Adrenal gland (tissue), 12 donors: ENCODE data around the gene PTPN23. TPM values are rescaled to one million over a fixed set of nuclear protein-coding genes. Genes with fewer than 3 reads are reported as not detected.

Experiments used
- DNase-seq, 7 donors: peaks; one replicate each; pipeline ENCODE4 v3.0.0-alpha.2; 2019 to 2020
- H3K27ac ChIP-seq, 5 donors: fragments of 200-600 bp; sonication (generic) in 4 of 5; 1 replicate in 3 of 5; 2 replicates in 2 of 5; pipeline versions ENCODE4 v1.5.1 to v1.8.0; 2016 to 2020; ENCODE audit warnings: mild to moderate bottlenecking in 1 of 5
- H3K27me3 ChIP-seq: fragments of 200-600 bp; 2 replicates; pipeline ENCODE4 v1.8.0; 2021
- H3K36me3 ChIP-seq, 2 donors: fragments of 200-600 bp; replicated peaks in 1 of 2; 1 replicate in 1 of 2; 2 replicates in 1 of 2; pipeline versions ENCODE4 v1.5.1 to v1.8.0; 2018 to 2022
- H3K4me1 ChIP-seq, 2 donors: fragments of 200-600 bp; replicated peaks in 1 of 2; 1 replicate in 1 of 2; 2 replicates in 1 of 2; pipeline versions ENCODE4 v1.5.1 to v1.8.0; 2018 to 2021
- H3K4me3 ChIP-seq, 4 donors: fragments of 200-600 bp; sonication (generic) in 3 of 4; one replicate each; pipeline ENCODE4 v1.5.1; 2016 to 2018
- H3K9me3 ChIP-seq, 3 donors: fragments of 200-600 bp; sonication (generic) in 1 of 3; replicated peaks in 1 of 3; 1 replicate in 2 of 3; 2 replicates in 1 of 3; pipeline versions ENCODE4 v1.5.1 to v1.8.0; 2016 to 2021
- CTCF ChIP-seq, 6 experiments: fragments of 450-650 bp in 4 of 6; fragments of 200-600 bp in 2 of 6; sonication (generic) in 1 of 6; IDR thresholded peaks; 1 replicate in 5 of 6; 2 replicates in 1 of 6; pipeline versions ENCODE4 v1.5.1 to v1.8.0; 2016 to 2021; ENCODE audit warnings: antibody characterized with exemption in 6 of 6, mild to moderate bottlenecking in 2 of 6, moderate library complexity in 1 of 6
- POLR2A ChIP-seq, 2 donors: fragments of 450-650 bp; IDR thresholded peaks; one replicate each; pipeline ENCODE4 v1.6.1; 2017; ENCODE audit warnings: antibody characterized with exemption in 2 of 2, mild to moderate bottlenecking in 2 of 2, moderate library complexity in 1 of 2
- WGBS, 4 donors: extraction: QIAGEN DNeasy Blood & Tissue Kit in 2 of 4; methylation state at CpG; one replicate each; pipeline versions ENCODE4 v1.1.5 to v1.1.7; 2013 to 2017; 5-methylcytosine and 5-hydroxymethylcytosine counted together
- intact Hi-C, 2 donors: fragments of 100-400 bp; cut with DNase I; formaldehyde crosslinking; loops; one replicate each; pipeline versions ENCODE4 v1.14.1 to v1.15.0; 2022 to 2023
- polyA plus RNA-seq, 3 donors: library from polyadenylated mRNA; stranded (reverse); fragments of 200-250 nt in 2 of 3; fragments of 350-450 nt in 1 of 3; fragmentation: Illumina TruSeq in 1 of 3; extraction: RNeasy Lipid Tissue Mini Kit (QIAGEN cat#74804) in 1 of 3; gene quantifications; one replicate each; pipeline ENCODE4 v1.2.3, GENCODE V29; 2013 to 2014
- total RNA-seq, 9 donors: library from RNA; depleted of rRNA in 4 of 9; stranded (reverse); fragments of >200 nt in 4 of 9; fragments of 120-200 nt in 1 of 9; fragmentation: NEBNext Ultra II Directional in 1 of 9; extraction: Animal tissue kit (Norgen Biotek cat#: 25700) in 1 of 9; gene quantifications; one replicate each; pipeline versions ENCODE4 v1.1.0 to v1.2.4, GENCODE V29; 2013 to 2023
- donor health status: healthy with polysubstance abuse.
- donor health status: Bipolar disorder and iron deficiency.
- donor health status: DM: yes; HTN: yes; CAD: no.
- donor health status: DM: no; HTN: no; CAD: no.
- donor health status: DM: no; HTN: no; CAD: no.
- donor health status: DM: yes; HTN: yes; CAD: no.

PTPN23 gene
- total and polyA plus RNA-seq, 12 donors = 8.4 to 70.0 (median 33.9) TPM

GRCh38 chr3:47394881-47395280 lies 14.1 kb downstream of the PTPN23 start:
- intact Hi-C loops = no loop called here
- no peak for TF ChIP-seq CTCF (IDR thresholded peaks at IDR 0.05)
- no peak for TF ChIP-seq POLR2A (IDR thresholded peaks at IDR 0.05)
- H3K27ac ChIP-seq = peak overlapping the region in 4 of 5 donors; percentile 39 to 86 (median 59)

GRCh38 chr3:47398228-47398627 lies 17.4 kb downstream of the PTPN23 start:
- WGBS, 4 donors = 86 to 90% (median 88%) methylated on average over 7 of the region's 7 CpGs
- intact Hi-C loops = no loop called here
- Histone ChIP-seq H3K4me3 (no peak overlapping the region), H3K27ac (no peak overlapping the region), H3K4me1 (peaks cover 13 to 33% of the 10 kb centered on the region in 2 donors), H3K36me3 (peaks cover 0 to 28% of the 10 kb centered on the region in 2 donors), H3K27me3 (no peaks in the 10 kb centered on the region), H3K9me3 (no peaks in the 10 kb centered on the region)
- TF ChIP-seq CTCF (IDR thresholded peaks at IDR 0.05) (no peak), POLR2A (IDR thresholded peaks at IDR 0.05) (no peak)
- DNase-seq = no peak

More at GRCh38 chr3:47394881-47395280, 14.1 kb downstream of the PTPN23 start:
- DNase-seq = peak in 3 of 7 donors; percentile 16 to 25 (median 21)
- Histone ChIP-seq H3K9me3 (no peaks in the 10 kb centered on the region), H3K4me1 (peaks cover 19 to 62% of the 10 kb centered on the region in 2 donors), H3K27me3 (no peaks in the 10 kb centered on the region), H3K36me3 (peaks cover 0 to 28% of the 10 kb centered on the region in 2 donors), H3K4me3 (no peak overlapping the region)
- WGBS, 4 donors = 47 to 56% (median 51%) methylated on average over 3 of the region's 3 CpGs

- no peaks in the 10 kb centered on the region for H3K9me3 ChIP-seq
- peaks cover 12 to 29% of the 10 kb centered on the region in 2 donors for H3K4me1 ChIP-seq
- 75 to 93% (median 85%) methylated on average over 1 of the region's 1 CpG for WGBS, 4 donors
- no peak overlapping the region for H3K27ac ChIP-seq
- H3K4me3 ChIP-seq = no peak overlapping the region
- intact Hi-C loops = no loop called here
- no peak for TF ChIP-seq POLR2A (IDR thresholded peaks at IDR 0.05)
- no peak for TF ChIP-seq CTCF (IDR thresholded peaks at IDR 0.05)
- peaks cover 0 to 32% of the 10 kb centered on the region in 2 donors for H3K36me3 ChIP-seq
- DNase-seq = peak in 1 of 7 donors; percentile 19
- H3K27me3 ChIP-seq = no peaks in the 10 kb centered on the region
Measured at GRCh38 chr3:47399016-47399415, 18.2 kb downstream of the PTPN23 start.

- Histone ChIP-seq H3K4me1 (peaks cover 12 to 29% of the 10 kb centered on the region in 2 donors), H3K27ac (no peak overlapping the region), H3K27me3 (no peaks in the 10 kb centered on the region), H3K4me3 (no peak overlapping the region), H3K36me3 (peaks cover 0 to 32% of the 10 kb centered on the region in 2 donors), H3K9me3 (no peaks in the 10 kb centered on the region)
- no peak for TF ChIP-seq CTCF (IDR thresholded peaks at IDR 0.05)
- no peak for TF ChIP-seq POLR2A (IDR thresholded peaks at IDR 0.05)
- 80 to 89% (median 85%) methylated on average over 9 of the region's 9 CpGs for WGBS, 4 donors
- no peak for DNase-seq
- intact Hi-C loops = no loop called here
Measured at GRCh38 chr3:47399531-47400270, 18.9 kb downstream of the PTPN23 start.
